Hepatocyte (in vitro differentiated cells): ENCODE results near the gene CRELD2.

Experiments
- EZH2 ChIP-seq: fragments of 200-600 bp; sonication (generic); IDR thresholded peaks from 2 replicates; pipeline ENCODE4 v1.6.1; 2016; ENCODE audit warnings: antibody characterized with exemption, mild to moderate bottlenecking, borderline replicate concordance
- EZH2phosphoT487 ChIP-seq: fragments of 200-600 bp; sonication (generic); IDR thresholded peaks from one replicate; pipeline ENCODE4 v1.6.1; 2018; ENCODE audit warnings: antibody characterized with exemption, mild to moderate bottlenecking, low read depth, moderate library complexity; ENCODE audit not compliant: unreplicated experiment, severe bottlenecking
- TF ChIP-seq, protein P1 (sequence below): fragments of 200-600 bp; sonication (generic); IDR thresholded peaks from 2 replicates; pipeline ENCODE4 v1.5.1; 2016; ENCODE audit warnings: antibody characterized with exemption, mild to moderate bottlenecking; ENCODE audit not compliant: poor library complexity

DNA sequence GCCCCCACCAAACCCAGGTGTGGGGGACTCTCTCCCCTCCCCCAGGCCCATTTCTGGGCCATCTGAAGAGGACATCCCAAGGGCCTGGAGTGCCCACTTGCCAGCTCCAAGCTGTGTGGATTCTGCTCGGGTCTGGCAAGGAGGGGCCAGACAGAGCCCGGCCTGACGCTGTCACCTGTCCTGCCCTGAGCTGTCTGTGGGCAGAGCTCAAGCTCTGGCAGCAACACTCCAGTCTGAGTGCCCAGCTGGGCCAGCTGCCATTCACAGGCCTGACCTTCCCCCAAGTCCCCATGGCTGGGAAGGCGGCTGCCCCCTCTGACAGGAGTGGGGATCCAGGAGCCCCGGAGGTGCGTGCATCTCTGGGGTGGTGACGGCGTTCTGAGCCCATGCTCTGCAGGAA lies 35.9 kb downstream of the CRELD2 start:
- TF ChIP-seq, protein P1, sequence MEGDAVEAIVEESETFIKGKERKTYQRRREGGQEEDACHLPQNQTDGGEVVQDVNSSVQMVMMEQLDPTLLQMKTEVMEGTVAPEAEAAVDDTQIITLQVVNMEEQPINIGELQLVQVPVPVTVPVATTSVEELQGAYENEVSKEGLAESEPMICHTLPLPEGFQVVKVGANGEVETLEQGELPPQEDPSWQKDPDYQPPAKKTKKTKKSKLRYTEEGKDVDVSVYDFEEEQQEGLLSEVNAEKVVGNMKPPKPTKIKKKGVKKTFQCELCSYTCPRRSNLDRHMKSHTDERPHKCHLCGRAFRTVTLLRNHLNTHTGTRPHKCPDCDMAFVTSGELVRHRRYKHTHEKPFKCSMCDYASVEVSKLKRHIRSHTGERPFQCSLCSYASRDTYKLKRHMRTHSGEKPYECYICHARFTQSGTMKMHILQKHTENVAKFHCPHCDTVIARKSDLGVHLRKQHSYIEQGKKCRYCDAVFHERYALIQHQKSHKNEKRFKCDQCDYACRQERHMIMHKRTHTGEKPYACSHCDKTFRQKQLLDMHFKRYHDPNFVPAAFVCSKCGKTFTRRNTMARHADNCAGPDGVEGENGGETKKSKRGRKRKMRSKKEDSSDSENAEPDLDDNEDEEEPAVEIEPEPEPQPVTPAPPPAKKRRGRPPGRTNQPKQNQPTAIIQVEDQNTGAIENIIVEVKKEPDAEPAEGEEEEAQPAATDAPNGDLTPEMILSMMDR = no peak
- no peak for TF ChIP-seq EZH2phosphoT487
- no peak for TF ChIP-seq EZH2
